NOMO-1 treated with DMSO at 0.1 percent for 48 hours (cell line): ENCODE measurements around the gene CXCR5.
"Not testable (repeated sequence)": the region's sequence is repeated elsewhere in the genome, so short reads cannot be mapped to it uniquely, and the experiment has no call there.

Source experiments
- DNase-seq: peaks from one replicate; lab custom pipeline; 2025; ENCODE audit not compliant: unreplicated experiment; lab: John Stamatoyannopoulos, UW

CXCR5 gene, protein sequence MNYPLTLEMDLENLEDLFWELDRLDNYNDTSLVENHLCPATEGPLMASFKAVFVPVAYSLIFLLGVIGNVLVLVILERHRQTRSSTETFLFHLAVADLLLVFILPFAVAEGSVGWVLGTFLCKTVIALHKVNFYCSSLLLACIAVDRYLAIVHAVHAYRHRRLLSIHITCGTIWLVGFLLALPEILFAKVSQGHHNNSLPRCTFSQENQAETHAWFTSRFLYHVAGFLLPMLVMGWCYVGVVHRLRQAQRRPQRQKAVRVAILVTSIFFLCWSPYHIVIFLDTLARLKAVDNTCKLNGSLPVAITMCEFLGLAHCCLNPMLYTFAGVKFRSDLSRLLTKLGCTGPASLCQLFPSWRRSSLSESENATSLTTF

DNA sequence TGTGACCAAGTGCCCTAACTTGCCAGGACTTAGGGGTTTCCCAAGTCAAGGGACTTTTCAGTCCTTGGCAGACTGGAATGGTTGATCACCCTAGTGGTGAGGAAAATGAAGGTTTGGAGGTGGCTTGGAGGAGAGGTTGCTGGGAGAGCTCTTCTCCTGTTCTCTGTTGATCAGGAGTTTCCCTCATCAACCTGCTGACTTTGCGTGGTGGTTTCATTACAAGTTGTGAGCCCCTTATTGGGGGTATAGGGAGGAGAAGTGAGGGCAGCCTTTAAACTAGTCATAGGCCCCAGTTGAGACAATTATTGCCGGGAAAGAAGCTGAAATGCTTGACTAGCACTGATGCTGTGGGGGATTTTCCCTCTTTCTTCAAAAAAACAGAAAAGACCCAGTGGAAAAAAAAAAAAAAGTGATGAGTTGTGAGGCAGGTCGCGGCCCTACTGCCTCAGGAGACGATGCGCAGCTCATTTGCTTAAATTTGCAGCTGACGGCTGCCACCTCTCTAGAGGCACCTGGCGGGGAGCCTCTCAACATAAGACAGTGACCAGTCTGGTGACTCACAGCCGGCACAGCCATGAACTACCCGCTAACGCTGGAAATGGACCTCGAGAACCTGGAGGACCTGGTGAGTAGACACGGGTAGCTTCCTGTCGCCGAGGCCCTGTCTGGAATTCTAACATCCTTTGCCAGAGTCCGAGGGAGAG lies at the start of gene CXCR5:
Gene CXCR5 (plus strand): TSS at position 525 of the 704 bp plus-strand sequence. CDS start 50 bp downstream, at position 575.
- no peak for DNase-seq

DNA sequence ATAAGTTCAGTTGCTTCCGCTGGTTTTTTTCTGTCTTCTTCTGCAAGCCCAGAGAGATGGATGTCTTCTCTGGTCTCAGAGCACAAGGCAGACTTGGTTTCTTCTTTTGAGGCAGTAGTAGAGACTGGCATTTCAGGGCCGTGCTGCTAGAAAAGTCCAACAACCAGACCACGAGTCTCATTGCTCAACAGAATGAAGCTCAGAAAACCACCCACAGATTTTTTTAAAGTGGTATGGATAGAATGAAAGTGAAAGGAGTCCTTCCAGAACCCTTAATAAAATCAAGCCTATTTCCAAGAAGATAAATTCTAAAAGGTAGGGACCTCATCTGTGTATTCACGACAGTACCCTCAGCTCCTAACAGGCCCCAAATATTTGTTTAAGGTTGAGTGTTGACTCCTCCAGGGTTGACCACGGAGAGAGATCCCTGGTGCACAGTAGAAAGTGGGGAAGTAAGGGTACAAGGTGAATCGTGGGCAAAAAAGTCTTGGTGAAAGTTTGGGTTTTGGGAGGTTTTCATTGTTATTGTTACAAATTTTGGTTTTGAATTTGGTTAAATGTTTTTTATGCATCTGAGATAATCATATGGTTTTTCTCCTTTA lies 49.2 kb upstream of the CXCR5 start:
- DNase-seq: peak; percentile 73

DNA sequence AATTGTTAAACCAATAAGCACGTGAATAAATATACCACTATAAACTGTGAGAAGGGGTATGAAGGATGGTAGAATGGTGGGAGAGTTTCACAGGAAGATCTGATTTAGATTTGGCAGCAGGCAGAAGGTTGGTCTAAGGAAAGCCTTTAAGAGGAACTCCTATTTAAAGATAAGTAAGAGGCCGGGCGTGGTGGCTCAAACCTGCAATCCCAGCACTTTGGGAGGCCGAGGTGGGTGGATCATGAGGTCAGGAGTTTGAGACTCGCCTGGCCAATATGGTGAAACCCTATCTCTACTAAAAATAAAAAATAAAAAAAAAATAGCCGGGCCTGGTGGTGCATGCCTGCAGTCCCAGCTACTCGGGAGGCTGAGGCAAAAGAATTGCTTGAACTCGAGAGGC lies 45.8 kb upstream of the CXCR5 start:
- DNase-seq: no peak

DNA sequence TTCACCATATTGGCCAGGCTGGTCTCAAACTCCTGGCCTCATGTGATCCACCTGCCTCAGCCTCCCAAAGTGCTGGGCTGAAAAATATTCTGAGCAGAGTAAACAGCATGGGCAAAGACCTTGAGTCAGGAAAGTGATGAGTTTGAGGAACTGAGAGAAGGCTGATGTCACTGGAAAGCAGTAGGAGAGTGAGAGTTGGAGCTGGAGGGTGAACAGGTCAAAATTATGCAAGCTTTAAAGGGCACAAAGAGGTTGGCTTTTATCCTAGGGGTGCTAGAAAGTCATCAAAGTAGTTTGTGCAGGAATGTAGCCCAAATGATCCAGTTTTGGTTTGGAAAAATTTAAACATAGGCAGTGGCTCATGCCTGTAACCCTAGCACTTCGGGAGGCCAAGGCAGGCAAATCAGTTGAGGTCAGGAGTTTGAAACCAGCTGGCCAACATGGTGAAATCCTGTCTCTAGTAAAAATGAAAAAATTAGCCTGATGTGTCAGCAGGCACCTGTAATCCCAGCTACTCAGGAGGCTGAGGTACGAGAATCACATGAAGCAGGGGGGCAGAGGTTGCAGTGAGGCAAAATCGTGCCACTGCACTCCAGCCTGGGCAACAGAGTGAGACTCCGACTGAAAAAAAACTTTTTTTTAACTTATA lies 44.7 kb upstream of the CXCR5 start:
- DNase-seq: peak; percentile 87

DNA sequence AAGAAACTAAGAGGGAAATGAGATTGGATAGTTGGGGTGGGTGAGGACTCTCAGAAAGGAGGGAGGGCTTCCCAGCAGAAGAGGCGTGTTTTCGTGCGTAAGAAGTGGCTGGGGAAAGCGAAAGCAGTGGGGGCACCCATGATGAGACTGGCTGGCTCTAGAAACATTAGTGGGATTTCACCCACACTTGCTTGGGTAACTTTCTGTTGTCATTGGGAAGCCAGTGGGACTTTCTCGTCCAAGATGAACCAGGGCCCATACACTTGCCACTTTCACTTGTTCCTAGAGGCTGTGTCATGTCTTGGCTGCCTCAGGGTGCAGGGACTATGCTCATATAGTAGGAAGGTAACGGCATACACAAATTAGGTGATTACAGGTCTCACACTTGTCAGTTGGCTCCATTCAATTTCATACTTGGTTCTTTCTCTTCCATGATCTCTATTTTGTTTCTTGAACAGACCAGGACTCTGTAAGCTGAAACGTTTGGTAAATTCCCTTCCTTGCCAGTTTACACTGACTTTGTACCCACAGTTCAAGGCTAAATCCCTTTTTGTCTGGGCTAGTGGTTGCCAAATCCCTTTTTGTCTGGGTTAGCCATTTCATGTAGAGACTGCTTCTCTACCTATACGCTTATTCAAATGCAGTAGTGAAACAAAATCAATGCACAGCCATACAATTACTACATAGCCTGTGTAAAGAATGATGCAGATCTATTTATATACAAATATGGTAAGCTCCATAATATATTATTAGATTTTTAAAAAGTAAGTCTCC lies 42.0 kb upstream of the CXCR5 start:
- no peak for DNase-seq

DNA sequence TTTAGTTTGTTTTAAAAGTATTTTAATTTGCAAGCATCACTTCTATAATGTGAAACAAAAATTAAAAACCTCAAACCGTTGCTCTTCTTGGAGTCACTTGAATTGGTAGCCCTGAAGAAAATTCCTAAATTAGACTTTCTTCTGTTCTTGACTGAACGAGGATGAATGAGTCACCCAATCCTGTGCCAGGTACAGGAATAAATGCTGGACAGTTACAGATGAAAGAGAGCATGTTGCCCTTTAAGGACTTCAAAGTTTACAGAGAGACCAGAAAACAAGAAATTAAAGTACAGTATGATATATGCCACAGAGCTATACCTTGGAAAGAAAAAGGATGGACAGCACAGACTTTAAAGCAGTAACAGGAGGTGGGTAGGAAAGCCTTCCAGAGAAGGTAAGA lies 41.3 kb upstream of the CXCR5 start:
- no peak for DNase-seq

DNA sequence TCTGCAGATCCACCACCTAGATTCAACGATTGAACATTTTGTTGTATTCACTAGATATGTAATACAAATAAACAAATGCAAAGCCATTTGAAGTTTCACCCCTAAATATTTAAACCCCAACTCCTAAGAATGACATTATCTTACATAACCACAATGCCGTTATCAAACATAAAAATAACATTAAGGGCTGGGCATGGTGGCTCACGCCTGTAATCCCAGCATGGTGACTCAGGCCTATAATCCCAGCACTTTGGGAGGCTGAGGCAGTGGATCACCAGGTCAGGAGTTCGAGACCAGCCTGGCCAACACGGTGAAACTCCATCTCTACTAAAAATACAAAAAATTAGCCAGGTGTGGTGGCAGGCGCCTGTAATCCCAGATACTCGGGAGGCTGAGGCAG lies 40.8 kb upstream of the CXCR5 start:
- not testable (repeated sequence) for DNase-seq

DNA sequence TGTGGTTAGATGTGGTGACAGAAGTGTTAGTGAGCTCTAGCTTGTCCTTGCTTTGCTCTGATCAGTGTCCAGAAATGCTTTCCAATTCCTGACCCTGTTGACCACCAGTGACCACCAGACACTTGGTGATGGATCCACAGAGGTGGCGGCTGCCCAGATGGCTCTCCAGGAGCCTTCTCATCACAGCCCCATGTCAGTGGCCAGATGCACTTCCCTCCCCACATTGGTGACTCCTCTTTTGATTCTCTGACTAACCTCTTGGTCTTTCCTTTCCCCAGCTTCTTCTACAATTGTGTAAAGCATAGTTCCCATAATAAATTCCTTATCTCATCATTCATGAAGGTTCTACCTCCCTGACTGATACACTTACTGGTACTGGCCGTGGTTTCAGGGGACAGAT lies 40.1 kb upstream of the CXCR5 start:
- no peak for DNase-seq

DNA sequence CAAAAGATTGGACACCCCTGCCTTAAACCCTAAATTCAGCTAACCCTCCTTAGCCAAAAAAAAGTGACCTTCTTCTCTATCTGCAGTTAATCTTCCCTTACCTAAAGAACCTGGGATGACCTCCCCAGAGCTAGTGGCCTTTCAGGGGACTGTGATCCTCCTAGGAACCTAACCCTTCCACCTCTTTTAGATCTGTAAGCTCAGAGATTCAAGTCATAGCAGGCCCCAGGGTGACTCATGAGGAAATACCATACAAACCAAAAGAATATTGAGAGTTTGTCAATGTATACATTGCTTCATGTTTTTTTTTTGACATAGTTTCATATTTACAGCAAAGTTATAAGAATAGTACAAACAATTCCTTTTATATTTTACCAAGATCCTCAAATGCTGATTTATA lies 38.3 kb upstream of the CXCR5 start:
- peak; percentile 27 for DNase-seq

DNA sequence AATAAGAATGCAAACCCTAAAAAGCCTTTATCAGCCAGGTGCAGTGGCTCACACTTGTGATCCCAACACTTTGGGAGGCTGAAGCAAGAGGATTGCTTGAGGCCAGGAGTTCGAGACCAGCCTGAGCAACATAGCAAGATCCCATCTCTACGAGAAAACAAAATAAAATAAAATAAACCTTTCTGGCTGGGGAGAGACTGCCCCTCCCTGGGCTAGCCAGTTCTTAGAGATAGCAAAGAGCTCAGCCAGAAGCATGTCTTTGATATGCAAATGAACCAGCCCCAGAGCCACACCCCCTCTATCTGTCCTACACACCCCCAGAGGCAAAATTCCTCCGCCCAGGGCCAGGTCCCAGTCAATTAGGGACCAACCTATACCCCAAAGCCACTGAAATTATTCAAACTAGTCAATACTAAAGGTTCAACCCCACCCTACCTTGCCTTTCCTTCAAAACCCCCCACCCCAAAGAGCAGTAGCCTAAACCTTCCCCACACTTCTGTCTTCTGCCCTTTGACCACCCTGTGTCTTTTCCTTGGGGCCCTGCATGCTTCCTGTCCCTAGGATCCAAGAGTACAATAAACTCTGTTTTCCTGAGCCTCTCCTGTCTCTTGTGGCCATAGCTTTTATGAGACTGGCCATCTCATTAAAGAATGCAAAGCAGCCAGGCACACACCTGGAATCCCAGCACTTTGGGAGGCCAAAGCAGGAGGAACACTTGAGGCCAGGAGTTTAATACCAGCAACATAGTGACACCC lies 37.3 kb upstream of the CXCR5 start:
- DNase-seq: no peak

DNA sequence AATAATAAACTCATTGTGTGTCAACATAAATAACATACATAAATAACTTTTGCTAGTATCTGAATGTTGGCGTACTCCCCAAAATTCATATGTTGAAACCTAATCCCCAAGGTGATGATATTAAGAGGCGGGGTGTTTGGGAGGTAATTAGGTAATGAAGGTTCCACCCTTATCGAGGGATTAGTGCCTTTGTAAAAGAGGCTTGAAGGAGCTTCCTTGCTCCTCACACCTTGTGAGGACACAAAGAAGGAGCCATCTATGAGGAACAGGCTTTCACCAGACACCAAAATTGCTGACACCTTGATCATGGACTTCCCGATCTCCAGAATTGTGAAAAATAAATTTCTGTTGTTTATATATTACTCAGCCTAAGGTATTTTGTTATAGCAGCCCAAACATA lies 33.9 kb upstream of the CXCR5 start:
- no peak for DNase-seq

DNA sequence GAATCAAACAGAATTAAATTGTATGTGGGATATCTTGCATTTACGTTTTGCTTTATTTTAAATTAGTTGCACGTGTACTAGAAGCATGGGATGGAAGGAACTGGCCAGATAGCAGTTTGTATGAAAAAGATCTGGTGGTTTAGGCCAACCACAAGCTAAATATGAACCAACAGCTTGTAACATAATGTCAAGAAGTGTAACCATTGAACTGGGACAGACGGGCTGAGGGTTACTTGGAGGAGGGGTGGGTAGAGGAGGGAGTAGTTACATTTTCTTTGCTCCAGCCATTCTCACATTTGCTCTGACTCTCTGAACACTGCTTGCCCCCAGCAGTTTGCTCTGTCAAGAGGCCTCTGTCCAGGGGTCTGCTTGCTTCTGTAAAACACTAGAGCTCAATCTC lies 31.7 kb upstream of the CXCR5 start:
- peak; percentile 42 for DNase-seq

DNA sequence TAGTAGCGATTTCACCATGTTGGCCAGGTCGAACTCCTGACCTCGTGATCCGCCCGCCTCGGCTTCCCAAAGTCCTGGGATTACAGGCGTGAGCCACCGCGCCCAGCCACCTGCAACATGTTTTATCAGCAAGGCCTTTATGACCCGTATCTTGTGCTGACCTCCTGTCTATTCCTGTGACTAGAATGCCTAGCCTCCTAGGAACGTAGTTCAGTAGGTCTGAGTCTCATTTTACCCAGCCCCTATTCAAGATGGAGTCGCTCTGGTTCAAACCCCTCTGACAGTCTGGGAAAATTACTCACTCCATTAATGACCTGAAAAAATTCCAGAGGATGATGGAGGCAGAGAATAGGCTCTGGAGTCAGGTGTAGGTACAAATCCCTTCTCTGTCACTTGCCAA lies 30.0 kb upstream of the CXCR5 start:
- no peak for DNase-seq

DNA sequence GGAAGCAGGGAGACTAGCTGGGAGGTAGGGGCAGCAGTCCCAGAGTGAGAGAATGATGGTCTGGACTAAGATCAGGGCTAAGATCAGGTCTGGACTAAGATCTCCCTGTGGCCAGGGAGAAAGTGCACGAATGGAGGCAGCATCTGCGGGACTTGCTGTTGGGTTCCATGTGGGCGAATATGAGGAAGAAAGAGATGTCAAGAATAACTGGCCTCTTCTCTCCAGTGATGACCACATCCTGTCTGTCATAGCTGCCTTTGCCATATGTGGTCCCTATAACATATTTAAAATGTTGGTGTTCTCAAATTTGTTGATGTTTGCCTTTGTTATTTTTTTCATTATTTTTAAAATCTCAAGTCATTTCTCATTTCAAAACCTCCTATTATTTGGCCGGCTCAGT lies 27.4 kb upstream of the CXCR5 start:
- DNase-seq: peak; percentile 34

DNA sequence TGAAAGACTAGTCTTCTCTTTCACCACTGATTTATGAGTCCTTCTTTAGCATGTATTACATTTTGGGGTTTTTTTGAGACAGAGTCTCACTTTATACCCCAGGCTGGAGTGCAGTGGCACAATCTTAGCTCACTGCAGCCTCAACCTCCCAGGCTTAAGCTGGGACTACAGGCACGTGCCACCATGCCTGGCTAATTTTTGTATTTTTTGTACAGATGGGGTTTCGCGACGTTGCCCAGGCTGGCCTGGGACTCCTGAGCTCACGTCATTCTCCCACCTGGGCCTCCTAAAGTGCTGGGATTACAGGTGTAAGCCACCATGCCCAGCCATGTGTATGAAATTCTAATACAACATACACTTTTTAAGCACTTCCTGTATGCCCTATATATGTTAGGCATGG lies 26.3 kb upstream of the CXCR5 start:
- no peak for DNase-seq

DNA sequence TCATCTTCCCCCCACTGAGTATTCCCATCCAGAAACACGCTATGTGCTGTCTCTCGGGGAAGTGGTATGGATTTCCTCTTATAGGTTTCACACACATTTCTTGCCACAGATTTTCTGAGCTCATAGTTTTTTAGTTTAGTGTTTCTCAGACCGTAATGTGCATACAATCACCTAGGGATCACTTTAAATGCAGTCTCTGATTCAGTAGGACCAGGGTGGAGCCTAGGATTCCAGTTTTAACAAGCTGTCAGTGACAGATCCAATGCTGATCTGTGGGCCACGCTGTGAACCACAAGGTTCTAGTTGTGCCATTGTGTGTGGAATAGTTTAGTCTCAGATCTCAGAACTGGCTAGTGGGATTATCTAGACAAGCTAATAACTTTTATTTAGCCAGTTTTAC lies 23.7 kb upstream of the CXCR5 start:
- no peak for DNase-seq

DNA sequence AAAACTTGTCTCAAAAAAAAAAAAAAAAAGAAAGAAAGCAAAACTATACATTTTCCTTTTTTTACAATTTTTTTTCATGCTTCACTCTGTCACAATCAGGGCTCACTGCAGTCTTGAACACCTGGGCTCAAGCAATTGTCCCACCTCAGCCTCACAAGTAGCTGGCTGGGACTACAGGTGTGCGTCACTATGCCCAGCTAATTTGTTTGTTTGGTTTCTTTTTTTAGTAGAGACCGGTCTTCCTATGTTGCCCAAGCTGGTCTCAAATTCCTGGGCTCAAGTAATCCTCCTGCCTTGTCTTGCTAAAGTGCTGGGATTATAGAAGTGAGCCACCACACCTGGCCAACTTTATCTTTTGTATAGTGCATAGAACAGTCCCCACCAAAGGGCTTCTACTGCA lies 15.0 kb upstream of the CXCR5 start:
- no peak for DNase-seq

DNA sequence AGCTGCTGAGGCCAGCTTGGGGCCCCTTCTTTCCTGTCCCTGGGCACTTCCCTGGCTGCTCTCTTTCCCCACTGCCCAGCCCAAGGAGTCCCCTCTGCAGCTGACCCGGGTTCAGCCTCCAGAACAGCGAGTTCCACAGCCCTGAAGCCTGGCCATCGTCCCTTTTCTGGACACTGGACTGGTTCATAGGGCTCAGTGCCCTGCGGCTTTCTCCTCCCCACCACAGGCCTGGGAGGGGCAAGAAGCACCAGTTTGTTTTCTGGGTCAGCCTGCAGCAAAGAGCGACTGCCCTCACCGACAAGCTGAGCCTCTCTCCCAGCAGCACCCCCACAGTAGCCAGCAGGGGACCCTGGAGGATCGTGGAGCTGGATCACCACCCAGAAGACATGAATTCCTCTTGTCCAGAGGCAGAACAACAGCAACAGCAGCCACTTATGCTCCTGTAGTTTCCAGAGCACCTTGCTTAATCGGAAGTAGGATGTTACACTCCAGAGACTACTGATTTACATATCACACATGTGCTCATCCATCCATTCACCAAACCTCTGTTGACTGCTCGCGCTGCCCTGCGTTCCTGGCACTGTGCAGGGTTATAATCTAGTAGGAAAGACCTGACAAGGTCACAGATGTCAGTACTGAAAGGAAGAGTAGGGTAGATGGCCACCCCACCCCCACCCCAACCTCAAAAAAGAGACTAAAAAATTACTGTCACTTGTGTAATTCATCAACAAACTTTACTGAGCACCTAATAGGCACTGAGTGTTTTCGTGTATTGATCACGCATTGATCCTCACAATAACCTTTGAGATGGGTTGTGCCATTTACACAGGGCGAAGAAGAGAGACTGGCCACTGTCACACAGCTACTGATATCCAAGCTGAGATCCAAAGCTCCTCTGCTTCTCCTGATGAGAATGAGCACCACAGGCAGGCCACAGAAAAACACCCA lies 13.0 kb upstream of the CXCR5 start:
- DNase-seq: peak; percentile 78

DNA sequence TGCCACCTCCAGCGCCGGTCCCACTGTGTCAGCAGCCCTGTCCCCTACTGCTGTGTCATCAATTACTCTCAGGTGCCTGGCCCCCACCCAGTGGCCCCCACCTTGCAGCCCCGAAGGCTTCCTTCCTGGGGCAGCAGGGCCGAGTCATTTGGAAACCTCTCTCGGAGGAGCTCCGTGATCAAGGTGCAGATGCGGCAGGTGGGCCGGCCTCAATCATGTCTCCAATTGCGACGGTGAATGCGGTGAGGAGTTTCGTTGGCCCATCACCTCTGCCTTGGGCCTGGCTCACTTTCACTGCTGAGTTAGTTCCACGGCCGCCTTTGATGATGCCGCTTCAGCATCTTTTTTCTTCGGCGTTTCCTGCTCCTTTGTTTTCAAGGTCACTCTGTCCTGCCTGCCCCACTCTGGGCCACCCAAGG lies 11.3 kb upstream of the CXCR5 start:
- no peak for DNase-seq
